Esophagus squamous epithelium (tissue), 4 donors: ENCODE data around the gene GCM1.

ENCODE experiments used
- CTCF ChIP-seq, 6 experiments: fragments of 450-650 bp in 4 of 6; fragments of 200-600 bp in 2 of 6; sonication (generic) in 2 of 6; IDR thresholded peaks; one replicate each; pipeline ENCODE4 v1.5.1; 2016 to 2019; ENCODE audit warnings: antibody characterized with exemption in 6 of 6, mild to moderate bottlenecking in 4 of 6, moderate library complexity in 4 of 6
- POLR2A ChIP-seq, 4 donors: fragments of 450-650 bp; IDR thresholded peaks; one replicate each; pipeline ENCODE4 v1.6.1; 2017; ENCODE audit warnings: antibody characterized with exemption in 4 of 4, mild to moderate bottlenecking in 4 of 4, moderate library complexity in 3 of 4

GRCh38 chr6:53172468-53172803, 23.8 kb upstream of the GCM1 start:
- TF ChIP-seq CTCF (IDR thresholded peaks at IDR 0.05): no peak
- TF ChIP-seq POLR2A (IDR thresholded peaks at IDR 0.05): no peak
